Frontal cortex (tissue), 1 donor: Measurements from ENCODE around the gene B3GALT2. TPM values are rescaled to one million over a fixed set of nuclear protein-coding genes. Genes with fewer than 3 reads are reported as not detected.

Experiments
- small RNA-seq: library from RNA; depleted of rRNA; stranded (forward); fragments of <200 nt; gene quantifications from one replicate; pipeline ENCODE3, GENCODE V24; 2014
- total RNA-seq: library from RNA; depleted of rRNA; stranded (reverse); fragments of >200 nt; gene quantifications from one replicate; pipeline ENCODE4 v1.2.3, GENCODE V29; 2014

Gene B3GALT2
- total RNA-seq, 1 donor from 2014 or later = 148 TPM

Small RNAs within 50 kb of the gene (small RNA-seq; reads per million reads assigned to genes)
- gene MIR1278 = 0.20 reads per million

Other genes with a start within 250 kb of the B3GALT2 start
- 41.6 TPM for gene UCHL5, start 127.3 kb downstream of the B3GALT2 start, total RNA-seq
- 349 TPM for gene RO60, start 127.0 kb downstream of the B3GALT2 start, total RNA-seq
- gene GLRX2, start 81.2 kb downstream of the B3GALT2 start, total RNA-seq = 15.1 TPM
- 28.9 TPM for gene CDC73, start 64.6 kb downstream of the B3GALT2 start, total RNA-seq